Smooth muscle cell (in vitro differentiated cells): ENCODE data around the gene GABRA5. TPM values are rescaled to one million over a fixed set of nuclear protein-coding genes. Genes with fewer than 3 reads are reported as not detected.

Experiments
- DNase-seq: peaks from one replicate; lab custom pipeline; 2025; ENCODE audit not compliant: unreplicated experiment; lab: John Stamatoyannopoulos, UW
- H2AFZ ChIP-seq: fragments of 200-600 bp; sonication (generic); 2 replicates; pipeline ENCODE4 v1.6.0; 2016; ENCODE audit warnings: antibody characterized with exemption, low read depth, mild to moderate bottlenecking
- H3F3A ChIP-seq: fragments of 200-600 bp; sonication (generic); 2 replicates; pipeline ENCODE4 v1.6.0; 2017; ENCODE audit warnings: antibody characterized with exemption, low read depth
- H3K27ac ChIP-seq: fragments of 200-600 bp; sonication (generic); 2 replicates; pipeline ENCODE4 v1.5.1; 2016; ENCODE audit warnings: low read depth, mild to moderate bottlenecking
- H3K27me3 ChIP-seq: fragments of 200-600 bp; sonication (generic); 2 replicates; pipeline ENCODE4 v1.6.1; 2016; ENCODE audit warnings: low read depth, mild to moderate bottlenecking
- H3K36me3 ChIP-seq: fragments of 200-600 bp; sonication (generic); 2 replicates; pipeline ENCODE4 v1.5.1; 2016; ENCODE audit warnings: low read depth
- H3K4me1 ChIP-seq: fragments of 200-600 bp; sonication (generic); 2 replicates; pipeline ENCODE4 v1.5.1; 2016; ENCODE audit warnings: low read depth
- H3K4me2 ChIP-seq: fragments of 200-600 bp; sonication (generic); 2 replicates; pipeline ENCODE4 v1.6.0; 2016; ENCODE audit warnings: mild to moderate bottlenecking
- H3K4me3 ChIP-seq: fragments of 200-600 bp; sonication (generic); 2 replicates; pipeline ENCODE4 v1.5.1; 2016; ENCODE audit warnings: mild to moderate bottlenecking
- H3K79me2 ChIP-seq: fragments of 200-600 bp; sonication (generic); 2 replicates; pipeline ENCODE4 v1.6.0; 2016; ENCODE audit warnings: low read depth, mild to moderate bottlenecking
- H3K9ac ChIP-seq: fragments of 200-600 bp; sonication (generic); 2 replicates; pipeline ENCODE4 v1.6.0; 2016; ENCODE audit warnings: low read depth
- H3K9me3 ChIP-seq: fragments of 200-600 bp; sonication (generic); replicated peaks from 2 replicates; pipeline ENCODE4 v1.5.1; 2016; ENCODE audit warnings: low read depth
- H4K20me1 ChIP-seq: fragments of 200-600 bp; sonication (generic); 2 replicates; pipeline ENCODE4 v1.6.0; 2016; ENCODE audit warnings: low read depth
- CTCF ChIP-seq: fragments of 200-600 bp; sonication (generic); IDR thresholded peaks from 2 replicates; pipeline ENCODE4 v1.5.1; 2017; ENCODE audit warnings: borderline replicate concordance, mild to moderate bottlenecking, antibody characterized with exemption; ENCODE audit not compliant: insufficient read depth, poor library complexity, severe bottlenecking
- WGBS: methylation state at CpG from one replicate; pipeline ENCODE4 v1.1.7; 2016; ENCODE audit warnings: low lambda C conversion rate; 5-methylcytosine and 5-hydroxymethylcytosine counted together
- polyA plus RNA-seq: library from polyadenylated mRNA; unstranded; fragments of >200 nt; fragmentation: Nextera tagmentation; extraction: Ambion mirVana; gene quantifications from 2 replicates; pipeline ENCODE4 v1.2.1, GENCODE V29; 2016
- total RNA-seq: library from RNA; depleted of rRNA; stranded (reverse); fragments of >200 nt; gene quantifications from 2 replicates; pipeline ENCODE4 v1.2.3, GENCODE V29; 2014

GABRA5 gene
- total and polyA plus RNA-seq, 2 experiments from 2014 or later = 0.27 TPM; not detected in 1

DNA sequence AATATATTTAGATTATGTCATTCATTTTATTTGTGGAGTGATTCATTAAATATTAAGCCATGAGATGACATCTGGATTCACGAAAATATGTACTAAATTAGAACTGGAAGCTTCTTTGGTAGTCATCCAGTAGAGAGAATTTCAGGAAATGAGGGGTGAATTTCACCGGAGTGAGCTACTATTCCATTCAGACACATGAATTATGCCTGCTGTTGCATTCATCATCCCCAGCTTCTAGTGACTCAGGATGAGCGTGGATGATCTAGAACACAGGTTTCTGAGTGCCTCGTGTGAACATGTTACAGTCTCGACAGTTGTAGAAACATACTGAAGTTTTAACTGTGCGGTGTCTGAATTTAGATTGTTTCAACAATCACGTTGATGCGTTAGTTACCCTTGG, 61.2 kb downstream of the GABRA5 start:
- DNase-seq = no peak
- Histone ChIP-seq H3K27ac (no peak overlapping the region), H3K4me3 (no peak overlapping the region), H3K79me2 (no peaks in the 10 kb centered on the region), H3K36me3 (no peaks in the 10 kb centered on the region), H4K20me1 (no peaks in the 10 kb centered on the region), H3K9me3 (no peaks in the 10 kb centered on the region), H3K4me2 (no peak overlapping the region), H2AFZ (no peak overlapping the region), H3K27me3 (no peaks in the 10 kb centered on the region), H3K9ac (no peak overlapping the region), H3K4me1 (peaks cover 2% of the 10 kb centered on the region), H3F3A (no peaks in the 10 kb centered on the region)
- no peak for TF ChIP-seq CTCF
- WGBS = 88% methylated on average over 8 of the region's 8 CpGs

DNA sequence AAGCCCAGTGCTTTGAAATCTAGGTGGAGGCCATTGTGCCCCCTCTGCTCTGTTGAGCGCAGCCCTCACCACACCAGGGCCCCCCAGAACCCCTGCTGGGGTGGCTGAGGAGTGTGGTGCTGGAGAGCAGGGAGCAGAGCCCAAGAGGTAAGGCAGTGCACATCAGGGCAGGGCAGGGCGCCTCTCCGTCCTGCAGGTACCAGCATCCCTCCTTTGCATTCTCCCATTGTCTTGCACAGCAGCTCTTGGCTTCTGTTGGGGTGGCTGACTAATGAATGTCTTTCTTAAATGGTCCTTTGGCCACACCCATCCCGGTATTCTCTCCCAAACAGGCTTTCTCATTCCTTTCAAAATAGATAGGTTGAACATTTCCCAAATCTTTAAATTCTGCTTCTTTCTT, 62.7 kb downstream of the GABRA5 start:
- Histone ChIP-seq H3K27me3 (no peaks in the 10 kb centered on the region), H3K27ac (no peak overlapping the region), H3K4me2 (no peak overlapping the region), H3K9me3 (no peaks in the 10 kb centered on the region), H4K20me1 (no peaks in the 10 kb centered on the region), H3K4me3 (no peak overlapping the region), H3K79me2 (no peaks in the 10 kb centered on the region), H3K4me1 (peaks cover 2% of the 10 kb centered on the region), H3K36me3 (no peaks in the 10 kb centered on the region), H2AFZ (no peak overlapping the region), H3F3A (no peaks in the 10 kb centered on the region), H3K9ac (no peak overlapping the region)
- no peak for DNase-seq
- no peak for TF ChIP-seq CTCF
- 76% methylated on average over 2 of the region's 4 CpGs for WGBS

GRCh38 chr15:26934848-26935247, 68.0 kb downstream of the GABRA5 start:
- no peak for TF ChIP-seq CTCF
- Histone ChIP-seq H2AFZ (no peak overlapping the region), H3F3A (no peaks in the 10 kb centered on the region), H3K27me3 (no peaks in the 10 kb centered on the region), H3K9ac (no peak overlapping the region), H3K4me1 (no peaks in the 10 kb centered on the region), H3K27ac (no peak overlapping the region), H3K9me3 (no peaks in the 10 kb centered on the region), H4K20me1 (no peaks in the 10 kb centered on the region), H3K4me3 (no peak overlapping the region), H3K4me2 (no peak overlapping the region), H3K79me2 (no peaks in the 10 kb centered on the region), H3K36me3 (no peaks in the 10 kb centered on the region)
- no peak for DNase-seq
- 92% methylated on average over 6 of the region's 6 CpGs for WGBS

DNA sequence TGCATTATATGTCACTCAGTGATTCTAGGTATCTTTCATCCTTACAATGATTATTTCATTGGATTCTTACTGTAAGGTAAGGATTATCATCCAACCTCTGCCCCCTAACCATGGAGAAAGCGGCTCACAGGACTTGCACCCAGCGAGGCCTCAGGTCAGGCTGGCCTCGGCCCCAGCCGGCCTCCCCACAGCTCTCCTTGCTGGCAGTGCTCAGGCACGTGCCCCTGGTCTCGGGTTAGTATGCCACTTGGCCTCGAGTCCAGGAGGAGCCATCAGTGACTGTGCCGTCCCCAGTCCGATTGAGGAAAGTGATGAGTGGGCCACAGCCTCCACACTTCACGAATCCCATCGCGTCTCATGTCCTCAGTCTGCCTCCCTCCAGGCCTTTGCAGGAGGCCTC, 68.5 kb downstream of the GABRA5 start:
- Histone ChIP-seq H2AFZ (no peak overlapping the region), H3K9me3 (no peaks in the 10 kb centered on the region), H3K4me3 (no peak overlapping the region), H3K27me3 (no peaks in the 10 kb centered on the region), H3K79me2 (no peaks in the 10 kb centered on the region), H3K4me1 (no peaks in the 10 kb centered on the region), H3F3A (no peaks in the 10 kb centered on the region), H3K27ac (no peak overlapping the region), H4K20me1 (no peaks in the 10 kb centered on the region), H3K36me3 (no peaks in the 10 kb centered on the region), H3K4me2 (no peak overlapping the region), H3K9ac (no peak overlapping the region)
- 93% methylated on average over 12 of the region's 12 CpGs for WGBS
- TF ChIP-seq CTCF = no peak
- DNase-seq = no peak
